NCI-H1436 (cell line): ENCODE data around the gene ANKRD33.

Source experiments
- DNase-seq: peaks from one replicate; lab custom pipeline; 2025; lab: John Stamatoyannopoulos, UW

ANKRD33 gene

GRCh38 chr12:51887476-51888315 lies at the start of gene ANKRD33:
ANKRD33 (plus strand) TSS chr12:51888103; CDS start chr12:51888187, 84 bp downstream.
- no peak for DNase-seq

- DNase-seq: no peak
Measured at GRCh38 chr12:51838762-51839161, 49.1 kb upstream of the ANKRD33 start.

GRCh38 chr12:51839310-51839947 lies 48.5 kb upstream of the ANKRD33 start:
- DNase-seq: no peak

GRCh38 chr12:51840966-51841365 lies 46.9 kb upstream of the ANKRD33 start:
- no peak for DNase-seq

- no peak for DNase-seq
Measured at GRCh38 chr12:51841727-51842126, 46.2 kb upstream of the ANKRD33 start.

- DNase-seq: no peak
Measured at GRCh38 chr12:51844854-51845253, 43.0 kb upstream of the ANKRD33 start.

- DNase-seq: no peak
Measured at GRCh38 chr12:51845482-51845881, 42.4 kb upstream of the ANKRD33 start.

- DNase-seq: no peak
Measured at GRCh38 chr12:51846271-51846691, 41.6 kb upstream of the ANKRD33 start.

GRCh38 chr12:51846911-51847642 lies 40.8 kb upstream of the ANKRD33 start:
- peak; percentile 48 for DNase-seq

- DNase-seq: no peak
Measured at GRCh38 chr12:51847643-51848325, 40.1 kb upstream of the ANKRD33 start.

GRCh38 chr12:51848326-51848727 lies 39.6 kb upstream of the ANKRD33 start, which contains the start of gene FIGNL2:
FIGNL2 (minus strand) TSS chr12:51848718; CDS start chr12:51822413, 26,305 bp downstream.
- DNase-seq: no peak

- DNase-seq: no peak
Measured at GRCh38 chr12:51848841-51849735, 38.8 kb upstream of the ANKRD33 start.

- DNase-seq: no peak
Measured at GRCh38 chr12:51850081-51850964, 37.6 kb upstream of the ANKRD33 start.

- no peak for DNase-seq
Measured at GRCh38 chr12:51850965-51851299, 37.0 kb upstream of the ANKRD33 start.

GRCh38 chr12:51851413-51852124 lies 36.3 kb upstream of the ANKRD33 start:
- DNase-seq: peak; percentile 18

GRCh38 chr12:51852404-51853137 lies 35.3 kb upstream of the ANKRD33 start:
- no peak for DNase-seq

GRCh38 chr12:51855586-51856428 lies 32.1 kb upstream of the ANKRD33 start:
- DNase-seq: no peak

GRCh38 chr12:51860986-51861385 lies 26.9 kb upstream of the ANKRD33 start:
- DNase-seq: no peak
